IPS-18c (cell line): ENCODE measurements around the gene IQCN.

ENCODE experiments used
- H3K4me3 ChIP-seq: 2 replicates; pipeline ENCODE4 v1.7.0; 2013; ENCODE audit warnings: low read depth, mild to moderate bottlenecking, low read length, moderate library complexity; ENCODE audit not compliant: insufficient read depth
- H3K9me3 ChIP-seq: one replicate; pipeline ENCODE4 v1.6.1; 2013; ENCODE audit warnings: mild to moderate bottlenecking, low read length, moderate library complexity; ENCODE audit not compliant: control insufficient read depth, insufficient read depth

Gene IQCN

DNA sequence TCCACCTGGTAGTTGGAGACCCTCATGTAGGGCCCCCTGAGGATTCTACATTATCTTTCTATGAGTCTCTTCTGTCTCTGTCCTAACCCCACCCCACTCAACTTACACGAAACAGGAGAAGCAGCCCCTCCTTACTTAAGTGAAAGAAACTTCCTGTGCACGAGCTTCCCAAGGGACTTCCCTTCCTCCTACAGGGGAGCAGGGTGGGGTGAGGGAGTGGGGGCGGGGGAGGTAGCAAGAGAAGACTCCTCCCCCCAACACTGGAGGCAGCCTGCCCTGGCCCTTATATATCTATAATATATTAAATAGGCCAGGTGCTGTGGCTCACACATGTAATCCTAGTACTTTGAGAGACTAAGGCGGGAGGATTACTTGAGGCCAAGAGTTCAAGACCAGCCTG lies 42.5 kb downstream of the IQCN start:
- no peaks in the 10 kb centered on the region for H3K9me3 ChIP-seq
- peak overlapping the region; percentile 62; the same call in 1 of the 2 replicates for H3K4me3 ChIP-seq

DNA sequence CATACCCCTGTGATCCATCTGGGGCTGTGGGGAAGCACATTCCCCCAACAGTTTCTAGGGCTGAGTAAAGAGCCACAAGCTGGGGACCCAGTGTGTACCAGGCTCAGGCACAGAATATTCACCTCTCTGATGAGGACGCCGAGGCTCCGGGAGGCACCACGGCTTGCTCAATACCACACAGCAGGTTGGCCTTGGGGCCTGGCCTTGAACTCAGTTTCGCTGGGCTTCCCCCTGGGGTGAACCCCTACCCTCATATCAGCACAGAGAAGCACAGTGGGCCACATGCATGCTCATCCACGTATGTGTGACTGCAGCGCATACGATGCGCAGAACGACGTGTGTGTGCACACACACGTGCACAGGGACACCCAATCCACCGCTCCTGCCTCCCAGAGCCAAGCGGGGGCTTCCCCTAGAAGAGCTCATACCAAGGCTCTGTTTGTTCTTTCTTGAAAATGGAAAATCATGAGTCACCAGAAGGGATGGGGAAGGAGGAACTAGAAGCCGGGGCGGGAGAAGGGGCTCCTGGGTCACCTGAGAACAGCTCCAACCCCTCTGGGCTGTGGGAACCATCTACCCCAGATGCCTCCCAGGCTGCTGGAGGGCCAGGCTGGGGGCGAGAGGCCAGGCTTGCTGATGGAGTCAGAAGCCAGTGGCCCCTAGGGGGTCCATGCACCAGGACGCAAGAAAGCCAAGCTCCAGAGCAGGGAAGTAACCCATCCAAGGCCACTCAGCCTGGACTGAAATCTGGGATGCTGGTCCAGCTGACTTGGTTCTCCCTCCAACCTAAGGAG lies 43.1 kb downstream of the IQCN start:
- H3K4me3 ChIP-seq = no peak overlapping the region; the same call in 1 of the 2 replicates
- no peaks in the 10 kb centered on the region for H3K9me3 ChIP-seq

DNA sequence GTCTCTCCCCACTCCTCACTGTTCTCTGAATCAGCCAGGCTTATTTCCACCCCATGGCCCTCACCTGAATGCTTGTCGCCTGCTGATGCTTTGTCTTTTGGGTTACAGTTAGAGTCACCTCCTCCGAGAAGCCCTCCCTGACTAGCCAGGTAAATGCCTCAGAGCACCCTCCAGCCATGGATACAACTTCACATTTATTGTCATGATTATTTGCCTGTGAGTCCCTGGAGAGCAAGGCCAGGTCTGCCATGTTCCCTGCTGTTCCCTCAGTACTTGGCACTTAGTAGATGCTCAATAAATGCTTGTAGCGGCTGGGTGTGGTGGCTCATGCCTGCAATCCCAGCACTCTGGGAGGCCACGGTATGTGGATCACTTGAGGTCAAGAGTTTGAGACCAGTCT lies 44.3 kb downstream of the IQCN start:
- H3K4me3 ChIP-seq = no peak overlapping the region

DNA sequence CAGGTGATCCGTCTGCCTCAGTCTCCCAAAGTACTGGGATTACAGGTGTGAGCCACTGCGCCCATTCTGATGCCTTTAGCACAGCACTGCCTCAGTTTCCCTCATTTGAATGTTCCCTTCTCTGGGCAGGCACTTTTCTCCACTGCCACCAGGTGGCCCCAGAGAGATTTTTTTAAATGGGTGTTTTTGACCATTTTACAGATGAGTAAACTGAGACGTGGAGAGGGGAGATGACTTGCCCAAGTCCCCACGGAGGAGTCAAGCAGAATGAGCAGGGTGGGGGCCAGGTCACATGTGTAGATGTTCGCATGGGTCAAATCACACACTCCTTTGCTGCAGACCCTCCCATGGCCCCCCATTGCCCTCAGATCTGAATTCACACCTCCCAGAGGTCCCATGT lies 44.8 kb downstream of the IQCN start:
- no peak overlapping the region for H3K4me3 ChIP-seq
- no peaks in the 10 kb centered on the region for H3K9me3 ChIP-seq

More for the DNA sequence above, 44.3 kb downstream of the IQCN start:
- H3K9me3 ChIP-seq = no peaks in the 10 kb centered on the region

DNA sequence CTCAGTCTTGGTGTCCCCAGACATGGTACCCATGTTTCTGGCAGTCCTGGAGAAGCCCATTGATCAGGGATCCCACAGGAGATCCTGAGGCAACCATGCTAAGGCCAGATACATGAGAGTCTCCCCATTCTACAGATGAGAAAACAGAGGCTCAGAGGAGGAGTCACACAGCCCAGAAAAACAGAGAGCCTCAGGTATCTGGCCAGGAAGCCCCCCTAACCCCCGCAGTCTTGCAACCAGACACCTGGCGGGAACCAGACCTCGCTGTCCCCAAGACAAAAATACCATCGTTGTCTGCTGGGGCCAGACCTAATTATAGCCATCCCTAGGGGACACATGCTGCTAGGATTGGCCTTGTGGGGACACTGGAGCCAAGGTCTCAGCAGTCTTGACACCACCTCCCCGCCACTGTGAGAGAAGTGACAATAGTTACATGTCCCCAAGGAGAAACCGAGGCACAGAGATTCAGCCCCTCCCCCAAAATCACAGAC lies 46.4 kb downstream of the IQCN start:
- H3K4me3 ChIP-seq = no peak overlapping the region

DNA sequence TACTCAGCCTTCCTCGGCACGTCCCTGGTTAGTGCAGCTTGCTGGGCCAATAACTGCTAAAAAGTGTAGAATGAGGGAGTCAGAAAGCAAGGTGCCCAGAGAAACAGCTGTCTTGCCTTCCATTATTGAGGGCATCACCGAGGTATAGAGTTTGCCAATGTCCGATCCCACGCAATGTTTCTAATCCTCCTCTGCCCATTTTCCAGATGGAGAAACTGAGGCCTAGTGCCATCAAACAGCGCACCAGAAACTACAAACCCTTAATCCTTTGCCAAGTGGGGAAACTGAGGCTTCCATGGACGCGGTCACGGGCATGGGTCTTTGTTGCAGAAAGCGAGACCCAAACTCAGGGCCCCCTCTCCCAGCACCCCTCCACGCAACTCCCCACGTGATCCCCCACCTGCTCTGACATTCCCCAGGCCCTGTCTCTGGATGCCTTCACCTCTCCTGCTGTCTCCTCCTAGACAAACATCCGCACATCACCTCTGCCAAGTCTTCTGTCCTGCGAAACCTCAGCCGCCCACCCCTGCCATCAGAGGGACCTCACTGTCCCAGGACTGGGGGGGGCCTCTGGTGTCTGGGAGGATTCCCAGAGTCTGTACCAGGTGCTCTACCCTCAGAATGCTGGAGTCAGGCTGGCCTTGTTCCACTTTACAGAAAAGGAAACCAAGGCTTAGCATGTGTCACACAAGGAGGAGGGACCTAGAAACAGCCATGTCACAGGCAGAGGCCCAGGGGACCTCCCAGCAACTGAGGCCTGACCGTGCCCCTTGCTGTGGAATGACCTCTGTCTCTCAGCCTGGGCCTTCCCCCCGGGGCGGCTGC lies 47.1 kb downstream of the IQCN start:
- Histone ChIP-seq H3K4me3 (no peak overlapping the region), H3K9me3 (no peaks in the 10 kb centered on the region)

More for the DNA sequence above, 46.4 kb downstream of the IQCN start:
- H3K9me3 ChIP-seq = no peaks in the 10 kb centered on the region

DNA sequence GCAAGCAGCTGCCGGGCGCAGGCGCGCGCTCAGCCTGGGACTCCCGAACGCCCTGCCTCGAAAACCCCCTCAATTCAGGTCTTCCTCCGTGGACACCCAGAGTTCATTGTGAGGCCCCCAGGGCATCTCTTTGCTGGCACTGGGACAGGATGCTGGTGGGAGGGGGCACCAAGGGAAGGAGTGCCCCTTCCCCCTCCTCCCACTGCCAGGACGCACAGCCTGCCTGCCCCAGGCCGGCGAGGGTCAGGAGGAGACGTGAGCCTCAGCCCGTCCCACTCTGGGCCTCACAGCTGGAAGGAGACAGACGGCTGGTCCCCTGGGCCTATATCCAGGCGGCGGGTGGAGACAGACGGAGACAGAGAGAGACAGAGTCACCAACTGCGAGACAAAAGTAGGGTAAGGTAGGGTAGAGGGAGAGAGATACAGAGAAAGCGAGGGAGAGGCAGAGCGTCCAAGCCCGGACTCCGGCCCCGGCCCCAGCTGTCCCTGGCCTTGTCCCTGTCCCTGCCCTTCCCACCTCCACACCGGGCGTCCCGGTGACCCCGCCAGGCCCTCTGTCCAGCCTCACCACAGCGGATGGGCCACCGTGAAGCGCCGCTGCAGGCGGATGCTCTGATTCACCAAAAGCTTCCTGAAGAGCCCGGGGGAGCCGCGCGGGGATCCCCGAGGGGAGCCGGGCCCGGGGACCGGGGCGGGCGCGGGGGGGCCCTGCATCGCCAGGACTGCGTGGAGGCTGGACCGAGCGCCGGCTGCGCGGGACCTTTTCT lies 48.4 kb downstream of the IQCN start, which contains the start of gene PDE4C:
PDE4C (minus strand) TSS at position 737 of the 767 bp plus-strand sequence; CDS start at position 714, 23 bp downstream.
- H3K4me3 ChIP-seq = peak within 1 kb of the TSS; percentile 91; the same call in 1 of the 2 replicates
- H3K9me3 ChIP-seq = no peaks in the 10 kb centered on the region

DNA sequence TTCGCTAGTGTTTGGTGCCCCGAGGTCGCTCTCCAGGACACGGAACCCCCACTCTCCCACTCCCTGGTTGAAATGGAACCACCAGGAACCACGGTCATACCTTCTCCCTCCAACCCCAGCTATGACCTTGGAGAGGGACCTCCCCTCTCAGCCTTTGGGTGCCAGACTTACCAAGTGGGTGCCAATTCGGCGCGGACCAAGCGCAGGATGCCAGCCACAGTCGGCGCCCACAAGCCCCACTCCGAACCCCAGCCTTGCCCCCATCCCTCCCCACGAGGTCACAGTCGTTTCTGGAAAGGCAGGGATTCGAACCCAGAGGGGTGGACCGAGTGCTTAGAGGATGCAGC lies 48.9 kb downstream of the IQCN start:
- Histone ChIP-seq H3K4me3 (peak overlapping the region; percentile 91; the same call in 1 of the 2 replicates), H3K9me3 (no peaks in the 10 kb centered on the region)

DNA sequence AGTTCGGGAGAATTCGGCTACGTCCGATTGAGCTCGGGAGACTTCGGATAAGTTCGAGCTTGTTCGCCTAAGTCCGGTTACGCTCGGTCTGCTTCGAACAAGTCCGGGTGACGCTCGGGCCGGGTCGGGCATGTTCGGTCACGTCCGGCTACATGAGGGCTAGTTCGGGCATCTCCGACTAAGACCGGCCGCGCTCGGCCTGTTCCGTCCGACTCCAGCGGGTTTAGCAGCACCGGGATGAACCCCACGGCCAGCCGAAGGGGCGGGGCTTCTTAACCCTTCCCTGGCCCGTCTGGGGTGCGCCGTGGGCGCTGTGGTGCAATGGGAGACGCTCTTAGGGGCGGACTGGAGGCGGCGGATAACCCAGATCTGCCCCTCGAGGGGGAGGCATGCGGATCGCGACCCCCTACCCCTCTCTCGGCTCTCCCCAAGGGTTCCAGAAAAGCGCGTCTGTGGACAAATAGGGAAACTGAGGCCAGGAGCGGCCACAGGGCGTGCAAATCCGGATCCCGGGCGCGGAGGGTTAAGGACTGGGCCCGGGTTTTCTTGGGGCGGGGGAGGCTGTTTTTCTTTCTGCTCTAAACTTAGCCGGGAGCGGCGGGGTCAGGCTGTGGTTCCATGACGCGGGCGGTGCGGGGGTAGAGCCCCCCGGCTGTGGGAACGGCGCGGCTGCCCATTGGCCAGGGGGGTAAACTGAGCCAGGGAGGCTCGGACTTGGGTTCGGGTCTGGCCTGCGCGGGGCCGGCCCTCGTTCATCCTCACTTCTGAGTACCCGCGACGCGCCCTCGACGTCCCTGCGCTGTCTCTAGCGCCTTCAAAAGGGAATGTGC lies 49.5 kb downstream of the IQCN start:
- Histone ChIP-seq H3K4me3 (peak overlapping the region; percentile 91), H3K9me3 (no peaks in the 10 kb centered on the region)

DNA sequence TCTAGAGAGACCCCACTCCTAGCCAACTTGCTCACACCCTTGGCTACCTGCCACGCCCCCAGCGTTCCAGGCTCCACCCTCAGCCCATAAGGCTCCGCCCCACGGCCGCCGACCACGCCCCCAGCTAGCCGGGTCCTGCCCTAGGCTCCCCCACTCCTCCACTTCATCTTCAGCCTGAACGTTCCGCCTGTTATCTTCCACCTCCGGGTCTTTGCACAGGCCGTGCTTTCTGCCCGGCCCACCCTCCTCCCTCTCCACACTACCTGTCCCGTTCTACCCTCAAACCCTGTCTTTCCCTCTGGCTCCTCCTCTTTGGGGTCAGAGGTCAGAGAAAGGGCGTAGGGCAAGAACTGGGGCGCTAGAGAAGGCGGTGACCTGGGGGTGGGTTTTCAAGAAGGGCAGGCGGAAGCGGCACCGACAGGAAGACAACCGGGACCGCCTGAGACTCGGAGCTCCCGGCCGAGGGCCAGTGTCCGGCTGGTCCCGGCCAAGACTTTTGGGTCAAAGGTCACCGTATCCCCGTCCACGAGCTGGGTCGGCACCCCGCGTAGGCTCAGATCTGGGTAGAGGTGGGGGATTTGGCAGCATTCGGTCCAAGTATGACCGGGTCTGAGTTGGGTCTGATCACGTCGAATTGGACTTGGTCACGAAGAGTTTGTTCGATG lies 50.3 kb downstream of the IQCN start:
- H3K4me3 ChIP-seq = peak overlapping the region; percentile 91

DNA sequence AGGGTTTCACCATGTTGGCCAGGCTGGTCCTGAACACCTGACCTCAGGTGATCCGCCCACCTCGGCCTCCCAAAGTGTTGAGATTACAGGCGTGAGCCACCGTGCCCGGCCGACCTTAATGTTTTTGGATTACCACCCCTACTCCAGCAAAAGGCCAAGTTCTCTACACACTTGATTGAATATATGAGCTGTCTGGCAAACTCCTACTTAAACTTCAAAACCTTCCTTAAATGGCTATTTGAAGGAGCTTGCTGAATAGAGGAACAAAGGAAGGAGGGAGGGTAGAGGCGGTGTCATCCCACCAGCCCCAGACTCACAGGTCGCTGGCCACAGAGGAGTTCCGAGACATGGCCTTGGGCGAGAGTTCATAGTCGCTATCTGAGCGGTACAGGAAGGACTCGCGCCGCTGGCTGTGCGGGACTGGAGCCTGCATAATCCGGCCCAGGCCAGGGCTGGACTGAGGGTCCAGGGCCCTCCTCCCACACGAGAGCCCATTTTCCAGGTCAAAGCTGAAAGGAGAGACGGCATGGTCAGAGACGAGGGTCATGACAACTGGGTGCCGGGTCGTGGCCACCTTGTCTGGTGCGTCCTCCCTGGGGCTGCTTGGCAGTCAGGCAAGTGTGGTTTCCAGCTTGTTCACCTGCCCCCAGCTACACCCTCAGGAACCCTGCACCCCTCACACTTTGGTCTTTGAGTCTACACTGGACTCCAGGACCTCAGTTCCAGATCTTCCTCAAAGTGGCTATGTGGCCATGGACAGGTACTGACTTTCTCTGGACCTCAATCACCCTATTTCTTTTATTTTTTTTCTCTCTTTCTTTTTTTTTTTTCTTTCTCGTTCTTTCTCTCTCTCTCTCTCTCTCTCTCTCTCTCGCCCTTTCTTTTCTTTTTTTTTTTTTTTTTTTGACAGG lies 52.2 kb downstream of the IQCN start:
- Histone ChIP-seq H3K4me3 (no peak overlapping the region), H3K9me3 (no peaks in the 10 kb centered on the region)

More for the DNA sequence above, 50.3 kb downstream of the IQCN start:
- H3K9me3 ChIP-seq = no peaks in the 10 kb centered on the region

DNA sequence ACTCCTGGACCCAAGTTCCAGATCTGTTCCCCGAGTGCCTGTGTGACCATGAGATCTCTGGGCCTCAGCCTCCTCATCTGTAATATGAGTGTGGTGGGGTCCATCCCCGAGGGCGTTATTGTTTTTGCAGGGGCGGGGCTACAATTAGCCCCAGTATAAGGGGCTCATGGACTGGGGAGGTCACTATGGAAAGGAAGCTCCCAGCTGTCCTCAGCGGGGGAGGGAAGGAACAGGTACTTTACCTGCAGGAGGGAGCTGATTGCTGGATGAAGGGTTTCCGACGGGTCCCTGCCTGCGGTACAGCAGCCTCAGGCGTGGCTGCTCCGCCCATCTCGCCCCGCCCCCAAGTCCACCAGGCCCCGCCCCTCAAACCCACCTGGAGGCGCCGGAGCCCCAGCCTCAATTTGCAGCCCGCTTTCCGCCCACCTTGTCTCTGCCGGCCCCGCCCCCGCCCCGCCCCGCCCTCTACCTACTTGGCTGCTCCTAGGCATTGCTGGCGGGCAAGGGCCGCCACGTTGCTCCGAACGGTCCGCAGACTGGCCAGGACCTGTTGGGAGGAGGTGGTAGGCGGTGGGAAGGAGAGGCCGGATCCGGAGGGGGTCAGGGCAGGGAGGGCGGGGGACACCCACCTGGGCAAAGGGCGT lies 53.5 kb downstream of the IQCN start:
- Histone ChIP-seq H3K9me3 (no peaks in the 10 kb centered on the region), H3K4me3 (peak overlapping the region; percentile 40)

DNA sequence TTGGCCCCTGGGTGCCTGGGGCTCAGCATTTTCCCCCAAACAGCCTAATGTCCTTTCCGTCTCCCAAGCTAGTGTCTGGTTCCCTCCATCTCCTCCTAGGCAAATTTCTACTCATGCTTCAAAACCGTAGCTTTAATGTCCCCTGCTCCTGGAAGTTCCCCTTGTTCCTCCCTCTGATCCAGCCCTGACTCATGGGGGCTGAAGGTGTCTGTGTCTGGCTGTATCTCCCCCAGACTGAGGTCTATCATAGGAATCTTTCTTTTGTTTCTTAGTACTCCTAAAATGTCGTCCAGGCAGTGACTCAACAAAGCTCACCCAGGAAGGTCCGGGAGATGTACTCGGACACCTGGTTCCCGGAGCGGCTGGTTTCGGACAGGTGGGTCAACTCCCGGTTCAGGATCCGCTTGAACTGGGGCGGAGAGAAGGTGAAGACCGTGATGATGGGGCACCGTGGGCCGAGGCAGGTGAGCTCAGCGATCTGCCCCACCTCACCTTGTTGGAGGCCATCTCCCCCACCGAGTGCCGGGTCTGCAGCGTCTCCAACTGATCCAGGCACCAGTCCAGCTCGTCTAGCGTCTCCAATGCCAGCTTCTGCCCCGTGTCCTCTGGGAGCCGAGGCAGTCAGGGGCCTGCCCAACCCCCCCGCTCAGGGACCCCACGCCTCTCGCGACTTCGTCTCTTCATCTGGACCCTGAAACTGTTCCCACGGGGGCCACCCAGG lies 54.2 kb downstream of the IQCN start:
- no peaks in the 10 kb centered on the region for H3K9me3 ChIP-seq

DNA sequence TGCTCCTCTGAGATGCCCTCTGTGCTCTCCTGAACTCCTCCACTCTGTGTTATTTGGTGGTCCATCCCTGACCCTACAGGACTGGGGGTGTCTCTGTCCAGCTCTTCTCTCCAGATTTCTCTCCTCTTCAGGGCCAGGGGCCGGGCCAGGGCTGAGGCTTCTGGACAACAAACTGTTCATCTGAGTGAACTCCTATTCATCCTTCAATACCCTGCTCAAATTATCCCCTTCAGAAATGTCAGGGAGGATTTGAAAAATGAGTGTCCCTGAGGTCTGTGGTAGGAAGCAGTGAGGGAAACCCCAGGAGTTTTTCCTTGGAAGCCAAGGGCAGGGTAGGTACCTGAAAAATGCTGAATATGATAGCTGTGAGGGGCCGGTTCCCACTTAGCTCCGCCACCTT lies 55.7 kb downstream of the IQCN start:
- no peak overlapping the region for H3K4me3 ChIP-seq
- no peaks in the 10 kb centered on the region for H3K9me3 ChIP-seq

More for the DNA sequence above, 54.2 kb downstream of the IQCN start:
- H3K4me3 ChIP-seq = no peak overlapping the region
